ENCODE data around the gene ZBTB45. TPM values are rescaled to one million over a fixed set of nuclear protein-coding genes. Genes with fewer than 3 reads are reported as not detected.

The ZBTB45 gene
- total and polyA plus RNA-seq, 9 of the 15 experiments (the other 6 are each of a cell fraction or from before 2014, with no cell fraction given), result 0.08 to 16.1 (median 1.8) TPM

- no peak for TF ChIP-seq BRF2 (IDR thresholded peaks at IDR 0.05; ENCODE audit: borderline replicate concordance, insufficient read depth, insufficient read length)
- peak; percentile 94 for TF ChIP-seq ELF2 (CRISPR knock-in tag; IDR thresholded peaks at IDR 0.05)
- peak; percentile 90 for TF ChIP-seq CREB1 (IDR thresholded peaks at IDR 0.05)
- peak; percentile 94 for TF ChIP-seq CREB1 (CRISPR knock-in tag; IDR thresholded peaks at IDR 0.05)
- peak; percentile 60; the same call in 1 of the 2 replicates for TF ChIP-seq HMG20B (CRISPR knock-in tag; IDR thresholded peaks at IDR 0.05)
- TF ChIP-seq ZNF165 (CRISPR knock-in tag; IDR thresholded peaks at IDR 0.05; ENCODE audit: borderline replicate concordance), result no peak; the same call in 1 of the 2 replicates
- peak; percentile 40; the same call in 1 of the 2 replicates for TF ChIP-seq MXI1 (IDR thresholded peaks at IDR 0.05; ENCODE audit: low read depth, low read length)
- no peak for TF ChIP-seq KLF6 (CRISPR knock-in tag; IDR thresholded peaks at IDR 0.05; ENCODE audit: borderline replicate concordance)
- TF ChIP-seq SAP30 (IDR thresholded peaks at IDR 0.05; ENCODE audit: borderline replicate concordance, insufficient read depth, low read depth, low read length, poor library complexity, severe bottlenecking), result no peak
- no peak for TF ChIP-seq ZNF609 (CRISPR knock-in tag; IDR thresholded peaks at IDR 0.05; ENCODE audit: borderline replicate concordance)
- TF ChIP-seq ZNF695 (CRISPR knock-in tag; IDR thresholded peaks at IDR 0.05), result peak; percentile 22
- TF ChIP-seq ARID2 (IDR thresholded peaks at IDR 0.05), result no peak
- TF ChIP-seq NEUROD1 (IDR thresholded peaks at IDR 0.05; ENCODE audit: borderline replicate concordance, low read depth, low read length, partially characterized antibody), result no peak
- TF ChIP-seq THRB (CRISPR knock-in tag; conservative IDR thresholded peaks at IDR 0.05), result no peak
- TF ChIP-seq TGIF2 (CRISPR knock-in tag; IDR thresholded peaks at IDR 0.05), result no peak
- no peak for TF ChIP-seq ZNF699 (CRISPR knock-in tag; IDR thresholded peaks at IDR 0.05; ENCODE audit: insufficient replicate concordance)
- peak in 1 of 2 experiments; percentile 23; a peak in 2 of 4 replicates for TF ChIP-seq RCOR1 (IDR thresholded peaks at IDR 0.05; ENCODE audit: borderline replicate concordance in 1 of 2, low read depth in 2 of 2, low read length in 2 of 2)
- no peak for TF ChIP-seq ZNF3 (CRISPR knock-in tag; IDR thresholded peaks at IDR 0.05)
- TF ChIP-seq NCOA4 (IDR thresholded peaks at IDR 0.05; ENCODE audit: partially characterized antibody), result no peak
- no peak for TF ChIP-seq NR3C1 (CRISPR knock-in tag; IDR thresholded peaks at IDR 0.05)
- TF ChIP-seq ZNF764 (CRISPR knock-in tag; IDR thresholded peaks at IDR 0.05; ENCODE audit: low read depth), result no peak
Observed at GRCh38 chr19:58554494-58555368, 35.1 kb upstream of the ZBTB45 start, which contains the start of gene CHMP2A (continued).

Data from K562 (cell line).